Suprapubic skin (tissue), 4 donors: ENCODE results near the gene KCNH1. TPM values are rescaled to one million over a fixed set of nuclear protein-coding genes. Genes with fewer than 3 reads are reported as not detected.
"Not testable (repeated sequence)": the region's sequence is repeated elsewhere in the genome, so short reads cannot be mapped to it uniquely, and the experiment has no call there.

Experiments
- DNase-seq, 2 donors: peaks; one replicate each; pipeline ENCODE4 v3.0.0-alpha.2; 2019; ENCODE audit warnings: low spot score in 2 of 2
- H3K27ac ChIP-seq: fragments of 200-600 bp; sonication (generic); one replicate; pipeline ENCODE4 v1.5.1; 2019
- H3K27me3 ChIP-seq: fragments of 200-600 bp; sonication (generic); one replicate; pipeline ENCODE4 v1.5.1; 2019
- H3K36me3 ChIP-seq: fragments of 200-600 bp; sonication (generic); one replicate; pipeline ENCODE4 v1.5.1; 2019
- H3K4me1 ChIP-seq: fragments of 200-600 bp; sonication (generic); one replicate; pipeline ENCODE4 v1.5.1; 2019
- H3K4me3 ChIP-seq: fragments of 200-600 bp; sonication (generic); one replicate; pipeline ENCODE4 v1.5.1; 2019; ENCODE audit warnings: mild to moderate bottlenecking
- H3K9me3 ChIP-seq: fragments of 200-600 bp; sonication (generic); one replicate; pipeline ENCODE4 v1.5.1; 2019
- CTCF ChIP-seq, 2 donors: fragments of 200-600 bp in 1 of 2; fragments of 450-650 bp in 1 of 2; sonication (generic) in 1 of 2; IDR thresholded peaks; one replicate each; pipeline ENCODE4 v1.5.1; 2016 to 2019; ENCODE audit warnings: antibody characterized with exemption in 2 of 2, mild to moderate bottlenecking in 1 of 2, moderate library complexity in 1 of 2
- EP300 ChIP-seq: sonication (generic); formaldehyde crosslinking; IDR thresholded peaks from one replicate; pipeline ENCODE4 v1.6.1; 2017; ENCODE audit warnings: antibody characterized with exemption
- POLR2A ChIP-seq, 2 donors: fragments of 450-650 bp; IDR thresholded peaks; one replicate each; pipeline ENCODE4 v1.6.1; 2017; ENCODE audit warnings: antibody characterized with exemption in 2 of 2, mild to moderate bottlenecking in 2 of 2, moderate library complexity in 2 of 2
- POLR2AphosphoS5 ChIP-seq, 3 donors: sonication (generic); formaldehyde crosslinking; IDR thresholded peaks; one replicate each; pipeline ENCODE4 v1.6.1; 2017; ENCODE audit warnings: antibody characterized with exemption in 3 of 3
- WGBS: methylation state at CpG from one replicate; pipeline ENCODE4 v1.1.5; 2018; 5-methylcytosine and 5-hydroxymethylcytosine counted together
- total RNA-seq, 4 donors: library from RNA; depleted of rRNA; stranded (reverse); fragments of >200 nt; gene quantifications; one replicate each; pipeline ENCODE4 v1.1.0, GENCODE V29; 2016

The KCNH1 gene
- total RNA-seq, 4 donors from 2014 or later = 1.1 TPM; not detected in 3

GRCh38 chr1:211009944-211010343 lies 124.0 kb downstream of the KCNH1 start:
- WGBS = 62% methylated on average over 5 of the region's 5 CpGs
- no peak overlapping the region for H3K27ac ChIP-seq
- DNase-seq = no peak
- no peaks in the 10 kb centered on the region for H3K36me3 ChIP-seq
- H3K27me3 ChIP-seq = no peaks in the 10 kb centered on the region
- H3K4me1 ChIP-seq = no peaks in the 10 kb centered on the region
- H3K9me3 ChIP-seq = no peaks in the 10 kb centered on the region
- no peak for TF ChIP-seq CTCF (IDR thresholded peaks at IDR 0.05)
- TF ChIP-seq EP300 = no peak
- TF ChIP-seq POLR2AphosphoS5 (IDR thresholded peaks at IDR 0.05) = no peak
- no peak for TF ChIP-seq POLR2A (IDR thresholded peaks at IDR 0.05)
- no peak overlapping the region for H3K4me3 ChIP-seq

DNA sequence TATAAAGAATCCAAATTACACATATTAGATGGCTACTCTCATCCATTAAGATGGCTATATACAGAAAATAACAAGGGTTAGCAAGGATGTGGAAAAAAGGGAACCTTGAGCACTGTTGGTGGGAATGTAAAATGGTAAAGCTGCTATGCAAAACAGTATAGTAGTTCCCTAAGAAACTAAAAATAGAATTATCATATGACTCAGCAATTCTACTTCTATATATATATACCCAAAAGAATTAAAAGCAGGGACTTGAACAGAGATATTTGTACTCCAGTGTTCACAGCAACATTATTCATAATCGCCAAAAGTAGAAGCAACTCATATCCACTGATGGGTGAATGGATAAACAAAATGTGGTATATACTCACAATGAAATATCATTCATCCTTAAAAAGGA lies 126.1 kb downstream of the KCNH1 start:
- TF ChIP-seq POLR2A (IDR thresholded peaks at IDR 0.05) = no peak
- TF ChIP-seq EP300 = no peak
- TF ChIP-seq CTCF (IDR thresholded peaks at IDR 0.05) = no peak
- TF ChIP-seq POLR2AphosphoS5 (IDR thresholded peaks at IDR 0.05) = no peak
- Histone ChIP-seq H3K27me3 (no peaks in the 10 kb centered on the region), H3K27ac (no peak overlapping the region), H3K4me1 (no peaks in the 10 kb centered on the region), H3K36me3 (no peaks in the 10 kb centered on the region), H3K4me3 (no peak overlapping the region), H3K9me3 (no peaks in the 10 kb centered on the region)
- no peak for DNase-seq
- WGBS = 86% methylated on average over 1 of the region's 1 CpG

DNA sequence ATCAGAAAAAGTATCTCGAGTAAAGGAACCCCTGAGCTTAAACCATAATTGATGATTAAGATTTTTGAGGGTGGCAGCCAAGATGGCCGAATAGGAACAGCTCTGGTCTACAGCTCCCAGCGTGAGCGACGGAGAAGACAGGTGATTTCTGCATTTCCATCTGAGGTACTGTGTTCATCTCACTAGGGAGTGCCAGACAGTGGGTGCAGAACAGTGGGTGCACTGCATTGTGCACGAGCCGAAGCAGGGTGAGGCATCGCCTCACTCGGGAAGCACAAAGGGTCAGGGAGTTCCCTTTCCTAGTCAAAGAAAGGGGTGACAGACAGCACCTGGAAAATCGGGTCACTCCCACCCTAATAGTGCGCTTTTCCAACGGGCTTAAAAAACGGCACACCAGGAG lies 138.0 kb downstream of the KCNH1 start:
- H3K9me3 ChIP-seq = not testable (repeated sequence)
- 96% methylated on average over 13 of the region's 13 CpGs for WGBS

GRCh38 chr1:210992837-210993236 lies 141.1 kb downstream of the KCNH1 start:
- no peak for TF ChIP-seq POLR2A (IDR thresholded peaks at IDR 0.05)
- no peaks in the 10 kb centered on the region for H3K27me3 ChIP-seq
- no peak overlapping the region for H3K4me3 ChIP-seq
- no peaks in the 10 kb centered on the region for H3K9me3 ChIP-seq
- H3K36me3 ChIP-seq = no peaks in the 10 kb centered on the region
- 71% methylated on average over 4 of the region's 4 CpGs for WGBS
- H3K4me1 ChIP-seq = no peaks in the 10 kb centered on the region
- DNase-seq = no peak
- no peak overlapping the region for H3K27ac ChIP-seq

More for the DNA sequence above, 138.0 kb downstream of the KCNH1 start:
- H3K27me3 ChIP-seq, H3K4me1 ChIP-seq, H3K36me3 ChIP-seq, H3K27ac ChIP-seq, H3K4me3 ChIP-seq, DNase-seq: not testable (repeated sequence)

GRCh38 chr1:210989905-210990304 lies 144.0 kb downstream of the KCNH1 start:
- DNase-seq = no peak
- no peaks in the 10 kb centered on the region for H3K4me1 ChIP-seq
- TF ChIP-seq POLR2A (IDR thresholded peaks at IDR 0.05) = no peak
- TF ChIP-seq EP300 = no peak
- TF ChIP-seq CTCF (IDR thresholded peaks at IDR 0.05) = no peak
- no peak for TF ChIP-seq POLR2AphosphoS5 (IDR thresholded peaks at IDR 0.05)
- H3K36me3 ChIP-seq = no peaks in the 10 kb centered on the region
- H3K4me3 ChIP-seq = no peak overlapping the region
- H3K27me3 ChIP-seq = no peaks in the 10 kb centered on the region
- no peak overlapping the region for H3K27ac ChIP-seq
- no peaks in the 10 kb centered on the region for H3K9me3 ChIP-seq

DNA sequence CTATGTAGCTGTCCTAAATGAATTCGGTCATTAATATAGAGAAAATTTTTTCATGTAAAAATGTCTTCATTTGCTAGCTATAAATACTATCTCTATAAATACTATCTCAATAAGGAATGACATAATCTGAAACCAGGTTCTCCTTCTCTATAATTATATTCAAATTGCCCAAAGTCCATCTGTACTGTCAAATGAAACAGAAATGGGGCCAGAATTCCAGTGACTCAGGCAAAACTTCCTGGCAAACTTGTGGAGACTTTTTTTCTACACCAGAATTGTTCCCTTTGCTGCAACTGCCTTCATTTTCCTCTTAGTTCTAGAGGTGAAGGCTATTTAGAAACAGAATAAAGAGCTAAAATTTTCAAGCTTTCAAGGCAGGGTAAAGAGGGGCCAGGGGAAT lies 152.5 kb downstream of the KCNH1 start:
- H3K4me3 ChIP-seq = no peak overlapping the region
- no peak for DNase-seq
- WGBS = 97% methylated on average over 1 of the region's 1 CpG
- H3K27ac ChIP-seq = no peak overlapping the region
- H3K36me3 ChIP-seq = no peaks in the 10 kb centered on the region
- no peaks in the 10 kb centered on the region for H3K4me1 ChIP-seq
- H3K9me3 ChIP-seq = peaks cover 6% of the 10 kb centered on the region
- no peaks in the 10 kb centered on the region for H3K27me3 ChIP-seq
- TF ChIP-seq POLR2A (IDR thresholded peaks at IDR 0.05) (no peak), EP300 (no peak), CTCF (IDR thresholded peaks at IDR 0.05) (no peak), POLR2AphosphoS5 (IDR thresholded peaks at IDR 0.05) (no peak)
